Measurements from ENCODE around the gene OLR1.
A peak's percentile ranks its signal among the peaks of the same experiment; 100 is the strongest.
"Not testable (repeated sequence)": the region's sequence is repeated elsewhere in the genome, so short reads cannot be mapped to it uniquely, and the experiment has no call there.

OLR1 gene

GRCh38 chr12:10190558-10191388 lies 18.8 kb upstream of the OLR1 start:
- DNase-seq (ENCODE audit: low spot score), result peak; percentile 81

DNA sequence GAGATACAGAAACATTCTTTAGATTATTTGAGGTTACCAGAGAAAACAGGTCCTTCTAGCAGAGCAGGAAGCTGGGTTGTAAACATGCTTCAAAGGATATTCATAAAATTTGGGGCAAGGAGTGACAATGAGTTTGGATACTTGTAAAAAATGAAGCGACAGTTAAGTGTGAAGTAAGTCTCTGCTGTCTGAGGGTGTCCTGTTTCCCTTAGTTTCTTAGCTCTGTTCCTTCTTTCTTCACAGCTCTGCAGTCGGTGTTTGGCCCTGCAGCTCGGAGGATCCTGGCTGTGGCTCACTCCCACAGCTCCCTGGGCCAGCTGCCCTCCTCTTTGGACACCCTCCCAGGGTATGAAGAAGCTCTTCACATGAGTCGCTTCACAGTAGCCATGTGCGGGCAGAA lies 17.7 kb upstream of the OLR1 start:
- no peak for DNase-seq (ENCODE audit: low spot score)

DNA sequence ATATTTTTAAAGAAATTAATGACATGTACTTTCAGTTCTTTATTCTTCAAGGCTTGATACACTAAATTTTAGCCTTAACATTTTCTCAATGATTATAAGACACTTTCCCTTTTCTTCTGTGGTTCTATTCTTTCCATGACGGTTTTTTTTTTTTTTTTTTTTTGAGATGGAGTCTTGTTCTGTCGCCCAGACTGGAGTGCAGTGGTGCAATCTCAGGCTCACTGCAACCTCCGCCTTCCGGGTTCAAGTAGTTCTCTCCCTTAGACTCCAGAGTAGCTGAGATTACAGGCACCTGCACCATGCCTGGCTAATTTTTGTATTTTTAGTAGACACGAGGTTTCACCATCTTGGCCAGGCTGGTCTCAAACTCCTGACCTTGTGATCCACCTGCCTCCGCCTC lies 15.0 kb upstream of the OLR1 start:
- DNase-seq (ENCODE audit: low spot score), result not testable (repeated sequence)

DNA sequence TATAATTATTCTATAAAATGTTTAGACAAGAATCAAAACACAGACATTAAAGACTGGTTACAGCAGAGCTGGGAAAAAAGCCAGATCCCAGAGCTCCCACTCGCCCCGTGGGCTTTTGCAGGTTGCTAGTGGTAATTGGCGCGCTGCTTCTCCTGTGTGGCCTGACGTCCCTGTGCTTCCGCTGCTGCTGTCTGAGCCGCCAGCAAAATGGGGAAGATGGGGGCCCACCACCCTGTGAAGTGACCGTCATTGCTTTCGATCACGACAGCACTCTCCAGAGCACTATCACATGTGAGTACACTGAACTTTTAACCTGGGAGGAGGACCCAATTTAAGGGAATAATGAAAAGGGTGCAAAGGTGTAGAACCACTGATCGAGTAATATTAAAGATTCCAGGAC lies 14.4 kb upstream of the OLR1 start:
- no peak for DNase-seq (ENCODE audit: low spot score)

- DNase-seq (ENCODE audit: low spot score), result no peak
Observed at GRCh38 chr12:10184261-10184843, 12.4 kb upstream of the OLR1 start.

DNA sequence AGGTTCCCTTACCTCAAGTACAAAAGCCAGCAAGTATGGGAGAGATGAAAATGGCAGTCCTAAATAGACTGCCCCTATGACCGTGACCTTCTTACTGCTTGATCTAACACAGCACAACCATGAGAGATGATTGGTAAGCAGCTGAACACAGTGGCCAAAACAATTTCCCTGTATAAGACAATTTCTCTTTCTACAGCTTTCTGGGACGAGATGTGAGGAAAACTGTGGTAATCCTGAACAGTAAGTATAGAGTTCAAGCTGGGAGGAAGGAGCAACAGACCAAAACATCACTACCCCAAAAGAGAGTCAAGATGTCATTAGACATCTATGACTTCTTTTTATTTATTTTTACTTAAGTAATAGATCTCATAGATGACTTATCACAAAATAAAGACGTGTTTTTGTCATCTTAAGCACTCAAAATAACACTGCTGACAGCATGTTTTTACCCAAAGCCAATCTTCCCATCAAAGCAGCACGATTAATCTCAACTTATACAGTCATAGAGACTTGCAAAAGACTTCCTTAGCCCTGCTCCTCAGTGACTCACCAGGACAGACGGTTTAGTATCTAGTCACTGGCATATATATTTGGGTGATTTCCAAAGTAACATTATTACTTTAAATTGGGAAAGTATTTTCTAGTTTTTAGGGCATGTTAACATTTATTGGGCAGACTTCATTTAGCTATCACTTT lies 10.6 kb upstream of the OLR1 start:
- DNase-seq (ENCODE audit: low spot score), result no peak

DNA sequence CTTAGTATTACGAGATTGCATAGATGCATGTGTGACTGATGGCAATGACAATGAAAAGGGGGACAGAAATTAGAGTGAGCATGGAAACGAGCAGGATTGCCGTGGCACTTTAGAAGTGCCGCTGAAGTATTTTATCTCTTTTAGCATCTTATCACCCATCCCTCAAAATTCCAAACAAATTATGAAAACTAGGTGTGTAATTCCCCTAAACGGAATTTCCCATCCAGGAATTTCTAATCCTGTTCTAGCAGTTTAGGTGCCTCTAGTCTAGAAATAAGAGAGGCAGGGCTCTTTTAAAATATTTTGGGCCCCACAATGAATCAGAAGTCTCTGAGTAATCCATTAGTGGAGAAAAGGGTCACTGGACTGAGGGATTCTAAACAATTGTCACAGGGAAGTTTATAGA lies 7.8 kb upstream of the OLR1 start:
- DNase-seq (ENCODE audit: low spot score), result no peak

DNA sequence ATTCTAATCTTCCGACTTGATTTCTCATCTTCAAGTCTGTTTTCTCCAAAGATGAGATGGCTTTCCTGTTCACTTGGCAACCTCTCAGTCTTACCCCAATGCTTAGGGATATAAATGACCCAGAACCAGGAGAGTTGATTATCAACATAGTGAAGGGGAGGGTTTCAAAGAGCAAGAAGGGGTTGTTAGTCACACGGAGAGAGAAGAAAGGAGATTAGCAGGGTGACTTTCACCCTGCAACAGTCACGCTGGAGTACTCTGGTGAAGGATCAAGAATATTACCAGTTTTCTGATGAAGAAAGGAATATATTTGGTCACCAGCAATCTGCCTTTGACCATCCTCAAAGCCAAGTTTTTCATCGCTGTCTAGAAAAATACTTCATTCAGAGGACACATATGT lies 6.9 kb upstream of the OLR1 start, which contains the start of gene TMEM52B:
Gene TMEM52B (plus strand): TSS at position 212 of the 400 bp plus-strand sequence. CDS start 543 bp downstream, outside the sequence.
- no peak for DNase-seq (ENCODE audit: low spot score)

DNA sequence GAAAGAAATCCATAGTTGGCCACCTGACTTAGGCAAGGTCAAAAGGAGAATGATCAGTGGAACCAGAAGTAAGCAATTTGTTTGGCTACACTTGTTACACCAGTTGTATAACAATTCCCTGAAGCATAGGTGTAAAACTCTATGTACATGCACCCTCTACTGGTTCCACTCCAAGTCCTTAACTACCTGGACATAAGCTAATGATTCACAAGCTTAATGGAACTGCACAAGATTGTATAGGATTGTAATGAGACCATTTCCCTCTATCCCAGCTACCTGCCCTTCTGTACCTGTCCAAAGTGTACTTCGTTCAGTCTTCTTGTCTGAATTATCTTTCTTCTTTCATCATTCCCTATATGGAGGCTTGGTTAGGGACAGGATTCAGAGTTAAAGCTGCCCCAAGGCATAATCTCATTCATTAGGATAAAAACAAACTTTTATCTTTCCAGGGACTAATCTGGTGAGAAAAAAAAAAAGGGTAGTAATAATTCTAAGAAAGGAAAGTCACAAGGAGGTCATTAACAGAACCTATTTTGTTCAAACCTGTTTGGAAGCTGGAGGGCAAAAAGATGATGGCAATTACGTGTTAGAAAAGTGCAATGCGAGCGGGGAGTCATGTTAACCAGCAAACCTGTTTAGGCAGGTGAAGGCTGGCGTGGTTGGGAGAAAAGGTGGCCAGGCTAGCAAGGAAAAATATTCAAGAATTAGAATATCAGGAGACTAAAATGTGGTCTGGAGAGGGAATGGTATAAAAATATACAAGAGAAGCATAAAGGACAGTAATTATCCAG lies 4.1 kb upstream of the OLR1 start:
- no peak for DNase-seq (ENCODE audit: low spot score)

DNA sequence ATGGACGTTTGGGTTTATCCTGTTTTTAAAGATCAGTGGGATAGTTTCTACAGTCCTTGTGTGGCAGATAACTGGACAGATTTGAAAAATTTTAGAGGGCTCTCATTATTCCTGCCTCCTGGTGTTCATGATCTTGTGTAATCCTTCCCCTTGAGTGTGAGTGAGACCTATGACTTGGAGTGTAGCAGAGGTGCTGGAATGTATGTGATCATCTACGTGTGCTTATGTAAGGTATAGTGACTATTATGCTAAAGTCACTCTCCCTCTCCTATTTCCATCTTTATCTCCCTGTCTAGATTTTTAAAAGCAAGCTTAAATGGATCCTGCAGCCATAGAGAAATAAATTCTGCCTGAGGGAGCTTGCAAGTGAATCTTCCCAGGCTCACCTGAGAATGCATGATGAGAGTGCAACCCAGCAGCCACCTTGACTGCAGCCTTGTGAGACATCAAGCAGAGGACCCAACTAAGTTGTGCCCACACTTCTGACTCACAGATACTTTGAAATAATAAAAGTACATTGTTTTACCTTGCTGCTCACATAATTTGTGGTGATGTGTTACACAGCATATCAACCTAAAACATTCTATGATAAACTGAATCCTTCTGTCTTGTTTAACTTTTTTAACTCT lies 3.2 kb upstream of the OLR1 start:
- no peak for DNase-seq (ENCODE audit: low spot score)

GRCh38 chr12:10170216-10170615 lies 1.7 kb downstream of the OLR1 start:
- DNase-seq (ENCODE audit: low spot score), result no peak

DNA sequence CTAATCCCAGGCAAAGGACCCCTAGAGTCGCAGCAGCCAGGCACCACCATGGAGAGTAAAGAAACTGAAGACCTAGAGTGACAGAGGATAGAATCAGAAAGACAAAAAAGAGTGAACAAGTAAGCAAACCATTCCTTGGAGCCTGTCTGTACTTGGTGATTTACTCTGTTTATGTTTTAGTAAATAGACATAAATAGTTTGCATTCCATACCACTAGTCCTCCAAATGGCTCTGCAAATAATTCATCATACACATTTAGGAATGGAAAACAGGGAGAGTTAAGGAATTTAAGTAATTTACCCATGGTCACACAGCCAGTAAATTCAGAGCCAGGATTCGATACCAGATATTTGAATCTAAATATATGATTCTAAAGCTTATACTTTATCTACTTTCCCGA lies 2.8 kb downstream of the OLR1 start:
- no peak for DNase-seq (ENCODE audit: low spot score)

- no peak for DNase-seq (ENCODE audit: low spot score)
Observed at GRCh38 chr12:10167599-10167998, 4.3 kb downstream of the OLR1 start.

- no peak for DNase-seq (ENCODE audit: low spot score)
Observed at GRCh38 chr12:10165421-10165820, 6.5 kb downstream of the OLR1 start.

- no peak for DNase-seq (ENCODE audit: low spot score)
Observed at GRCh38 chr12:10163084-10163483, 8.8 kb downstream of the OLR1 start.

DNA sequence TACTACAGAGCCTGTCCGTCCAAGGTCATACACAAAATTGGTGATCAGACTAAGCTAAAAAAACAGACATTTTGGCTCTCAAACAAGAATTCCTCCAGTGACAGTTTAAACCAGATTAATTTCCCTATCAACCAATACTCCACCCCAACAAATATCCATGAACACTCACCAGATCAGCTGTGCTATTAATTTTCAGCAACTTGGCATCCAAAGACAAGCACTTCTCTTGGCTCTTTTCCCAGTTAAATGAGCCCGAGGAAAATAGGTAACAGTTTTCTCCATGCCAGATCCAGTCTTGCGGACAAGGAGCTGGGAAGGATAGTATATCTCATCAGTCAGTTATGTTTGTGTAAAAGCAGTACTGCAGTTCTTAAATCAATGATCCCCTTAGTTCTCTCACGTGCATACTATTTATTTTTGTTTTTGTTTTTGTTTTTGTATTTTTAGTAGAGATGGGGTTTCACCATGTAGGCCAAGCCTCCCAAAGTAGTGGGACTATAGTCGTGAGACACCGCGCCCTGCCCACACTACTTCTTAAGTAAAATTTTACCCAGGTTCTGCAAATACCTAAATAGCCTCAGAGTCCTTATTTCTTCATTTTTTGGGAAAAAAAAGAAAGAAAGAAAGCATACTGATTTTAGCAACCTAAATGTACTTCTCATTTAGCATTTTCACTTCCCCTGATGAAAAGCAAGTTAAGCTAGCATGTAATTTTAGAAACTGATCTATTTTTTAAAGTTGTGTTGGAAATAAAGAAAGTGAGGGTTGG lies 11.1 kb downstream of the OLR1 start:
- no peak for DNase-seq (ENCODE audit: low spot score)

GRCh38 chr12:10159280-10159679 lies 12.7 kb downstream of the OLR1 start:
- DNase-seq (ENCODE audit: low spot score), result no peak

GRCh38 chr12:10158406-10158805 lies 13.5 kb downstream of the OLR1 start:
- DNase-seq (ENCODE audit: low spot score), result no peak

GRCh38 chr12:10155966-10156365 lies 16.0 kb downstream of the OLR1 start:
- DNase-seq (ENCODE audit: low spot score), result no peak

GRCh38 chr12:10154145-10154496 lies 17.8 kb downstream of the OLR1 start:
- no peak for DNase-seq (ENCODE audit: low spot score)

All from iPS-NIHi11 (cell line).